NAMALWA (cell line): ENCODE results near the gene MAN2C1.
"Not testable (repeated sequence)": the region's sequence is repeated elsewhere in the genome, so short reads cannot be mapped to it uniquely, and the experiment has no call there.

Source experiments
- DNase-seq: peaks from one replicate; pipeline ENCODE4 v3.0.0-alpha.2; 2015; ENCODE audit warnings: low spot score

Gene MAN2C1

DNA sequence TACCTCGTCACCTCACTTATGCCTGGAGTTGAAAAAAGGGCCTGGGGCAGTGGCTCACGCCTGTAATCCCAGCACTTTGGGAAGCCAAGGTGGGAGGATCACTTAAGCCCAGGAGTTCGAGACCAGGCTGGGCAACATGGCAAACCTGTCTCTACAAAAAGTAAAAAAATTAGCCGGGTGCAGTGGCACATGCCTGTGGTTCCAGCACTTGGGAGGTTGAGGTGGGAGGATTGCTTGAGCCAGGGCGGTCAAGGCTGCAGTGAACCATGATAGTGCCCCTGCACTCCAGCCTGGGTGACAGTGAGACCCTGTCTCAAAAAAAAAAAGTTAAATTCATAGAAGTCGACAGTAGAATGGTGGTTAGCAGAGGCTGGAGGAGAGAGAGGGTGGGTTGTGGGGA lies 26.2 kb downstream of the MAN2C1 start:
- no peak for DNase-seq

DNA sequence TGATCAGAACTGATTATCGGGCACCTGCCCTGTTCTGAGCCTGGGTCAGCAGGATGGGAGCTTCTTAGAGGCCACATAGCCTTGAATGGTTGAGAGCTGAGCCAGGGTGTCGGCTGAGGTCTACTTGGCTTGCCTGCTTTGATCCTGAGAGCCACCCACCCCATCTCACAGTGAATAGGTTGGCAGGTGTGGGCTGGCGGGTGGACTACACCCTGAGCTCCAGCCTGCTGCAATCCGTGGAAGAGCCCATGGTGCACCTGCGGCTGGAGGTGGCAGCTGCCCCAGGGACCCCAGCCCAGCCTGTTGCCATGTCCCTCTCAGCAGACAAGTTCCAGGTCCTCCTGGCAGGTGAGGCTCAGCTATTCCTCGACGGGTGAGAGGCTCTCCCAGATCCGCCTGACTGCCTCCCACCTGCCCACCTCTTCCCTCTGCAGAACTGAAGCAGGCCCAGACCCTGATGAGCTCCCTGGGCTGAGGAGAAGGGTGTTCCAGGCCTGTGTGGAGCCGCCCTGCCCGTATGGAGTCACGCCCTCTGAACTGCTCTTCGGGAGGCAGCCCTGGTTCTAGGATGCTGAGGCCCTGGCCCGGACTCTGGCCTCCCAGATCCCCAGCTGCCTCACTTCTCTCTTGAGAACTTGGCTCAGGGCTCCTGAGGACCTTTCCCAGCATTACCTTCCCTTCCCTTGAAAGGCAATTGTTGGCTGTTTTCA lies 28.7 kb downstream of the MAN2C1 start:
- no peak for DNase-seq

DNA sequence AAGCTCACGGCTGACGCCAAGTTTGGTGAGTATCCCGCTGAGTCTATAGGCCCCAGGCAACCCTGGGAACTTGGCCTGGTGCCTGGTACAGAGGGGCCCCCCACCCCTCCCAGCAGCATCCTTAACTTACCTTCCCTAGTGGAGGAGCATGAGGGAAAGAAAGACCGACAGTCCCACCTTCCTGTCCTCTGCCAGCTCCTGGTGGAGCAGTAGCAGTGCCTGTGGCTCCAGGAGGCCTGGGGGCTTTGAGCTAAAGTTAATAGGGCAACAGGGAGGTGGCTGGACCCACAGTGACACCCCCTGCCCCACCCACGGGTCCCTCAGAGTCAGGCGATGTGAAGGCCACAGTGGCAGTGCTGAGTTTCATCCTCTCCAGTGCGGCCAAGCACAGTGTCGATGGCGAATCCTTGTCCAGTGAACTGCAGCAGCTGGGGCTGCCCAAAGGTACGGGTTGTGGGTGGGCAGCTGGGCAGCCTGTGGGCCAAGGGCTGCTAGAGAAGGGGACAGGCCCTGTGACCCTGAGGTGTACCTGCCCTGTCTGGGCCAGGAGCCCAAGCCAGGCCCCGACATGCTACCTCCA lies 29.7 kb downstream of the MAN2C1 start:
- no peak for DNase-seq

DNA sequence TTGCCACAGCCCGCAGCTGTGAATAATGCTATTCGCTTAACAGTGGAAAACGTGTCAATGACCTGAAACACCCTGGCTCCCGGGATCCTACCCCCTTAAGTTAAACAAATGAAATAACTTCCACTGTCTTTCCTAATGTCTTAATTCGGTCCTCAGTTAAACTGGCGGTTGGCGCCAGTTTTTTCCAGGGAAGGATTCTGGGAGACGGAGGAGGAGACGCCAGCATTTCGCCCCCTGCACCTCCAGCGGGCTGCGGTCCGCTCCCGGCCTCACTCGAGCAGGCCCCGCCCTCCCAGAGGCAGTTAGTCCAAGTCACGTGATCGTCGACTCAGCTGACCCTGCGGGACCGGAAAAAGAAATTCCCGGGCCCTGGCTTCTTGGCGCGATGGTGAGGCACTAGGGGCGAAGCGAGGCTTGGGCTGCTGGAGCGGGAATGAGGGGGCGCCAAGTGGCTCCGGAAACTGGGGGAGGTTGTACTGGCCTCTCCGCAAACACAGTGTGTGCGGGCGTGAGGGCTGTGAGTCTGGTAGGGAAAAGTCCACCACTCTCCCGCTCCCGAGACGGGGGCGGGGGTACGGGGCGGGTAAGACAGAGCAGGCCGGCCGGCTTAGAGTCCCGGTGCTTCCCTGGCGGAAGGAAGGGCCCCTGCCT lies 32.6 kb downstream of the MAN2C1 start, which contains the start of gene COMMD4:
Gene COMMD4, plus strand, starts transcription at position 359 of the 651 bp plus-strand sequence. Its CDS starts 27 bp downstream, at position 386.
- peak; percentile 91 for DNase-seq

DNA sequence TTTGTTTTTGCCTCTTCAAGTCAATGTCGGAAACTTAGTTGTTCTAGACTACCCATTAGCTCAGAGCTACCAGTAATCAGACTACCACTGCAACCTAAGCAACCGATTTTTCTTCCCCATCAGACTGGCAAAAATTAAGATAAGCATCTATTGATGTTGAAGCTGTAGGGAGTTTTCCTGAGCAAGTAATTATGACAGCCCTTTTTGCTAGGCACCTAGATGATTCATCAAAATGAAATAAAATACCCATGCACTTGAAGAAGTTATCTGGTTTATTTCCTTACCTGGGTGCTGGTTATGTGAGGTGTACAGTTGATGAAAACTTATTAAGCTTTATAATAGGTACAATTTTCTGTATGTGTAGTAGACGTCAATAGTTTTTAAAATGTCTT lies 33.1 kb downstream of the MAN2C1 start:
- DNase-seq: no peak

DNA sequence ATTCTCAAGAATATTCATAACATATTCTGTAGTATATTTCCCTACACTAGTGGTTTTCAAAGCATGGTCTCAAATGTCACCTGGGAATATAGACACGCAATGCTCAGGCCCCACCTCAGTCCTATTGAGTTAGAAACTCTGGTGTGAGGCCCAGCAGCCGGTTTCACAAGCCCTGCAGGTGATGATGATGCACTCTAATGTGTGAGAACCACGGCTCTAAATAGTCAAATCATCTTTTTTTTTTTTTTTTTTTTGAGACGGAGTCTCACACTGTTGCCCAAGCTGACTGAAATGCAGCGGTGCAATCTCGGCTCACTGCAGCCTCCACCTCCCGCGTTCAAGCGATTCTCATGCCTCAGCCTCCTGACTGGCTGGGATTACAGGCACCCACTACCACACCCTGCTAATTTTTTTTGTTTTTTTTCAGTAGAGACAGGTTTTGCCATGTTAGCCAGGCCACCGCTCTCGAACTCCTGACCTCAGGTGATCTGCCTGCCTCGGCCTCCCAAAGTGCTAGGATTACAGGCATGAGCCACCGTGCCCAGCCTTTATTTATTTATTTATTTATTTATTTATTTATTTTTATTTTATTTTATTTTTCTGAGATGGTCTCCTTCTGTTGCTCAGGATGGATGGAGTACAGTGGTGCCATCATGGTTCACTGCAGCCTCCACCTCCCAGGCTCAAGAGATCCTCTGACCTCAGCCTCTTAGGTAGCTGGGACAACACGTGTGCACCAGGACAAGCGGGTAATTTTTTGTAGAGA lies 34.6 kb downstream of the MAN2C1 start:
- DNase-seq: peak; percentile 36

DNA sequence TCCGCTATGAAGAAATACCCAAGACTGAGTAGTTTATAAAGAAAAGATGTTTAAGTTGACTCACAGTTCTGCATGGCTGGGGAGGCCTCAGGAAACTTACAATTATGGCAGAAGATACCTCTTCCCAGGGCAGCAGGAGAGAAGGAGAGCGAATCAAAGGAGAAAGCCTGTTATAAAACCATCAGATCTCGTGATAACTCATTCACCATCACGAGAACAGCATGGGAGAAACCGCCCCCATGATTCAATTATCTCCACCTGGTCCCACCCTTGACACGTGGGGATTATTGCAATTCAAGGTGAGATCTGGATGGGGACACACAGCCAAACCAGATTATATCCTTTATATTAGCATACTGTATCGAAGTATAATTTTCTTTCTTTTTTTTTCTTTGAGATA lies 36.3 kb downstream of the MAN2C1 start:
- not testable (repeated sequence) for DNase-seq

DNA sequence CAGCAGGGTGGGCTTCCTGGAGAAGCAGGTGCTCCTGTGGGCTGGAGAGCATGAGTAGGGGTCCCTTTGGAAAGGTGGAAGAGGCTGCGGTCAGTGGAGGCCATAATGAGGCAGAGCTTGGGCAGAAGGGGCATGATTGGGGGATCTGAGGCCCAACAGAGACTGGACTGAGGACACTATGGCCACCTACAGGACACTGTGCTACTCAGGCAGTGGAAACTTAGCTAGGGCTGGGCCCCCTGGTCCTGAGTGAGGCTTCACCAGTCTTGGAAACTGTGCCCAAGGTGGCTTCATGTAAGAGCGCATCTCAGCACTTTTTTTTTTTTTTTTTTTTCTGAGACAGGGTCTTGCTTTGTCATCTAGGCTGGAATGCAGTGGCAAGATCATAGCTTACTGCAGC lies 38.8 kb downstream of the MAN2C1 start:
- no peak for DNase-seq

DNA sequence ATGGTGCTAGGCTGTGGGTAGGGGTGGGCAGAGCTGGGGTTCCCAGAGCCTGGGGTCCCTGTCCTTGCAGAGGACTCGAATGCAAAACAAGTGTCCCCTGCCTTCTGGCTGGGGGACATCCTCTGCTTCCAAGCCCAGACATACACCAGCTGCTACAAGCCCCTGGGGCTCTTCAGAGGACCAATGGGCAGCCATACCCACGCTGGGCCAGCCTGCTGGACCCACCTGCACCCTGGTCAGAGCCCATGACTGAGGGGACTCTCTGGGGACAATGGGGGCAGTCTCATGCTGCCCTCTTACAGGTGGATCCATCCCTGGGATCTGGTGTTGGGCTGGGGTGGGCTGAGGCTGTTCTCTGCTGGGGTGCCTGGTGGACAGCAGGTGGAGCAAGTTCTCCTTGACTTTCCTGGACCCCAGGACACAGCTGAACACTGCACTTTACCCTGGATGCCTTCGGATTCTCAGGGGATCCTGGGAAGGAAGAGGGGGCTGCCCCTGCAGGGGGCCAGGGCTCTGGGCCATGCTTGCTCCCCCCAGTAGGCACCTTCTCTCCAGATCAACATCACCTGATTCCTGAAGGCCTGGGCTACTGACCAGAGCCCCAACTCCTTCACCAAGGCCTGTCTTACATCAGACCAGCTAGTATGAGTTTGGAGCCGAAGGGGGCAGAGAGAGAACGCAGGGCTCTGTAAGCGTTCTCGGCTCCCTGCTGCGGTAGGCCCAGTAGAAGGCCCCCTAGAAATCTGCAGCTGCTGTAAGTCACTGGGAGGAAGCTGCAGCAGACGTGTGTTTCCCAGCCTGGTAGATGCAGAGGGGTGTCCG lies 39.7 kb downstream of the MAN2C1 start:
- DNase-seq: no peak

DNA sequence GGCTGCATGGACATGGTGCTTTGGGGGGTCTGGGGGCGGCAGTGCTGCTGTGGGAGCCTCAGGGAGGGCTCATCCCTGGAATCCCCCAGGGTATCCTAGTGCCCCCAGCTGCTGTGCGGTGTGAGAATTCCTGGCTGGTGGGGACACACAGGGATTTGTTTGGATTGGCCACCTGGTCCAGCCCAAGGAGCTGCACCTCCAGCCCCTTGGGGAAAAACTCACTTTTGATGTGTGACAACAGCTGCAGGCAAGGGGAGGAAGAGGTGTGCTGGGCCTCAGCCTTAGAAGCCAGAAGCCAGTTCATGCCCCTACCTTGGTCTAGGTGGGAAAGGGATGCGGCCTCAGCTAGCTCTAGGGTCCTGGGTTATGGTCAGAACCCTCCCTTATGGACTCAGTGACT lies 40.9 kb downstream of the MAN2C1 start:
- DNase-seq: no peak

DNA sequence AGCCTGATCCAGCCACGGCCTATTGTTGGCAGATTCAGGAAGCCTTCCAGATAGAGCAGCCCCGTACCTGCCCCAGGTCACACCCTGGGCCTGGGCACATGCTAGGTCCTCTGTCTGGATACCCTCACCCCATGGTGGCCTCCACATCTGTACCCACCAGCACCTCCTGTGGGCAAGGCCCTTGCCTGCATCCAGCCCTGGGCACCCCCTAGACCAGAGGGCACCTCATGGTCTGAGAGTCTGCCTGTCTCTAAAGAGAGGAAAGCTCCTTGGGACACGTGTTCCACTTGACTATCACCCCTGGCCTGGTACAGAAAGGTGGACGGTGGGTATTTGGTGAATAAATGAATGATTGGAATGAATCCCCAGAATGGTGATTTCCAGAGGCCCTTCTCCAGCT lies 41.4 kb downstream of the MAN2C1 start:
- DNase-seq: peak; percentile 25

DNA sequence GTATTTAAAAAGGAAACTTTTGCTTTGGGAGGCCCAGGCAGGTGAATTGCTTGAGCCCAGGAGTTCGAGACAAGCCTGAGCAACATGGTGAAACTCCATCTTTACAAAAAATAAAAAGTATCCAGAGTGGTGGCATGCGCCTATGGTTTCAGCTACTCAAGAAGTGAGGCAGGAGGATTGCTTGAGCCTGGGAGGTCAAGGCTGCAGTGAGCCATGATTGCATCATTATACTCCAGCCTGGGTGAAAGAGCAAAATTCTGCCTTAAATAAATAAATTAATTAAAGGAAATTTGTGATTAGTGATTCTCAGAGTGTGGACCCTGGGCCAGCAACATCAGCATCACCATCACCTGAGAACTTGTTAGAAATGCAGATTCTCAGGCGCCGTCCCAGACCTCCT lies 42.5 kb downstream of the MAN2C1 start:
- no peak for DNase-seq

DNA sequence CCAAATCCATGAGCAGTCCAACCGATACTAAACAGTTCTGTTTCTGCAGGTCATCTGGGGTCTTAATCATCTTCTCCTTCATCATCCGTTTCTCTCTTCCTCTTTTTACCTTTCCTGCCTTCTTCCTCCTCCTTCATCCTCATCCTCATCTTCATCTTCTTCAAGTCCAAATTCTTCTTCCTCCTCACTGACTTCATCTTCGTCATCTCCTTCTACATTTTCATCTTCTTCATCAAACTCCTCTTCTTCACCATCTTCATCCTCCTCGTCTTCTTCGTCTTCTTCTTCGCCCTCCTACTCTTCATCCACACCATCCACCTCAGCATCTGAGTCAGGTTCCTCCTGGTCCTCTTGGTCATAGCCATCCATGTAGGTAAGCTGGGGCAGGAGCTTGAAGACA lies 46.7 kb downstream of the MAN2C1 start:
- no peak for DNase-seq

DNA sequence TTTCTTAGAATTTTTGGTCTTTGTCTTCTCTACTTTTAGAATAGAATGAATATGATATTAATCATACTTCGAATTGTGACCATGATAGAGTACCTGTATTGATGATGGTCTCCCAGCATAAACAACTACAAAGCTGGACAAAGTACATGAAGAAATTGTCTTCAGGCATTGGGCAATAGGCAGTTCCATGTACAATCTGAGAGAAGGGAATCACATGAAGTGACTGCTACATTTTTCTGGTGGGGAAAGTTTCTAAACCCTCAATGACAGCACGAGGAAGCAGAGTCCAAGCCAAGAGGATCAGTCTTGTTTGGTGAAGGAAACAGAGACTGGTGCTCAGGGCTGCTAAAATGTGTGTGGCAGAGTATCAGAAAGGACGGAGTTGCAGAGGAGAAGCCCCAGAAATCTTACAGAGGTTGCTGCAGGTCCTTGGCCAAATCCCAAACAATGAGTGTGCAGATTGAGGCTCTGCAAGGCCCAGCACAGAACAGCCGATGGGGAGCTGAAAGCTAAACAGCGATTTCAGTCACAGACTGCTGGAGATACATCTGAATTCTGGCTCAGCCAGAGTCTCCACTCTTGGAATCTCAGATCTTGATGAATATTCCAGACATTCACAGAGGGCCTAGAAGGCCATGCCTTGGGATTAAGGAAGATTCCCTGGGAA lies 49.0 kb downstream of the MAN2C1 start:
- DNase-seq: not testable (repeated sequence)

DNA sequence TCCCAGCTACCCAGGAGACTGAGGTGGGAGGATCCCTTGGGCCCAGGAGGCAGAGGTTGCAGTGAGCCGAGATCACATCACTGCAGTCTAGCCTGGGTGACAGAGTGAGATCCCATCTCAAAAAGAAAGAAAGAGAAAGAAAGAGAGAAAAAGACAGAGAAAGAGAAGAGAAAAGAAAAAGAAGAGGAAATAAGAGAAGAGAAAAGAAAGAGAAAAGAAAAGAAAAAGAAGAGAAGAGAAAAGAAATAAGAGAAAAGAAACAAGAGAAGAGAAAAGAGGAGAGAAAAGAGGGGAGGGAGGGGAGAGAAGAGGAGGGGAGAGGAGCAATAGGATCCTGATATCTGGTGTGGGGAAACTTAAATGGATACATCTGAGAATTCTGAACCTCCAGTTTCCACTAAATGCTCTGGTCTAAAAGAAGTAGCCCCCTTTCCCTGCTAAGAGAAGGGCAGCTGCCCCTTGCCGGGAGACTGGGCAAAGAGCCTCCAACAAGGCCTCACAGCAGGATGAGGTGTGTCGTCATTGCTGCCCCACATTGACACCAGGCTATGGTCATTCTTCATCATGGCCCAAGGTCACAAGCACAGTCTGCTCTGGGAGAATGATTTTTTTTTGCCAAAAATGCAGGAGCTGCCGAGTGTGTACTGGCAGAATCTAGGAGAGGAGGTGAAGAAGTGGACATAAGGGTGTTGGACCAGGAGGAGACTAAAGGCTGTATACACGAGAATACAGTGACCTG lies 53.7 kb downstream of the MAN2C1 start:
- DNase-seq: no peak

DNA sequence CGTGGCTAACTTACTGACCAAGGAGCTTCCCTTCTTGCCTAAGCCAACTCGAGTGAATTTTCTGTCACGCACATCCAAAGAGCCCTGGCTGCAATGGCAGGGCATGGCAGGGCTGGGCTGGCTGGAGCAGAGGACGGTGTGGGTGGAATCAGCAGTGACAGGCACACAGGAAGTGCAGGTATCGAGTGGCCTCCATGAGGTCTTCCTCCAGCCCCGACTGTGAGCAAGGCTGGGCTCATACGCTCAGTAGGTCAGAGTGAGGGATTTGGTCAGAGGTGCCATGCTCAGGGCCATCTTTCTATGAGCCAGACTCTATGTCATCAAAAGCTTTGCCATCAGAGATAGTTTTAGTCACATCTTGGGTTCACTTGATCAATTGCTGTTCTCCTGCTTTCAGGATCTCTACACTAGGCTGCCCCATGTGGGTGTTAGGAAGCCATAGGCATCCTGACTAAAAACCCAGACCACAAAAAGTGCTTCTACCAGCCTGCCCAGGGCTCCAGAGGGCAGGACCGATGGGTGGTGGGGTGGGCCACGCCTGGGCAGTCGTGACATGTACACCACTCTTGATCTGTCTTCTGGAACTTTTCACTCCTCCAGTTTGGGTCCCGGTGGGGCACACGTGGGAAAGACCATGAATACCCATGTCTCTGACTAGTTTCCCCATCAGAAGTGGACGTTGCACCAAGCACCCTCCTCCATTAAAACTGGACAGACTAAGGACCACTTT lies 55.1 kb downstream of the MAN2C1 start:
- no peak for DNase-seq

DNA sequence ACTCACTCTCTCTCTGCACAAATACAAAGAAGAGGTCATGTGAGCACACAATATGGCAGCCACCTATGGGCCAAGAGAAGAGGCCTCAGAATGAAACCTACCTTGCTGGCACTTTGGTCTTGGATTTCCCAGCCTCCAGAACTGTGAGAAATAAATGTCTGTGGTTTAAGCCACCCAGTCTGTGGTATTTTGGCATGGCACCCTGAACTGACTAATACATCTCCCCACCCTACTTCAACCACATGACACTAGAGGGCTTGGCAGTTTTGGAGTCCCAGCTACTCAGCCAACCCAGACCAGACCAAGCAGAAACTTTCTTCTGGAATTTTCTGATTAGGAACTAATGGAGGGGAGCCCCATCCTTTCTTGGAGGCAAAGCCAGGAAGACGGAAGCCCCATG lies 55.9 kb downstream of the MAN2C1 start:
- not testable (repeated sequence) for DNase-seq

DNA sequence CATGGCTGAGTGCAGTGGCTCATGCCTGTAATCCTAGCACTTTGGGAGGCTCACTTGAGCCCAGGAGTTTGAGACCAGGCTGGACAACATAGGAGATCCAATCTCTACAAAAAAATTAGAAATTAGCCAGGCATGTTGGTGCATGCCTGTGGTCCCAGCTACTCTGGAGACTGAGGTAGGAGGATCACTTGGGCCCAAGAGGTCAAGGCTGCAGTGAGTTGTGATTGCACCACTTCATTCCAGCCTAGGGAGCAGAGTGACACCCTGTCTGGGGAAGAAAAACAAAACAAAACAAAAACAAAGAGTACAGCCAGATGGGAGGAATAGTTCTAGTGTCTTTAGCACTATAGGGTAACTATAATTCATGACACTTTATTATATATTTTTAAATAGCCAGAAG lies 58.7 kb downstream of the MAN2C1 start:
- no peak for DNase-seq

DNA sequence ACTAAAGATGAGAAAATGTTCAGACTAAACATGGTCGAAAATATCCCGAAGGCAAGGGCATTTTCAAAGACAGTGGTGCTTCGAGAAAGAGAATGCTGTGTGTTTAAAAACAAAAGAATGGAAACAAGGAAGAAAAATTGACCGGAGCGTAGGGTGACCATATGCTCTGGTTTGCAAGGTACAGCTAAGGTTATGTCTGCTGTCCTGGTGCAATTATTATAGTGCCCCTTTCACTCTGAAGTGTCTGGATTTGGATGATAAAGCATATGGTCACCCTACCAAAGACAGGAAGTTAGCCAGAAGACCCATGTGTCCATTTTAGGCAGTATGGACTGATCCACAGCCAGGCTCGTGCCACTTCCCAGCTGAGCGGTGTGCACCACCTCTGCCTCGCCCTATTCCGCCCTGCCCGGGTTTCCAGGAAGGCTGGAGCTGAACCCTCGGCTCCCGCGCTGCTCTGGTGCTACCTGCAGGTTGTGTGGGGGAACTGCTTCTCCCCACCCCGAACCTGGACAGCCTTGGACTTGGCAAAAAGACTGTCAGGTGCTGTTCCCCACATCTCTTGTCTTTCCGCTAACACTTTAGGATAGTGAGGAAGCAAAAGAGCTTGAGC lies 60.5 kb downstream of the MAN2C1 start:
- DNase-seq: peak; percentile 47
